Lung microvascular endothelial cell (primary cell): ENCODE measurements around the gene RFXANK. TPM values are rescaled to one million over a fixed set of nuclear protein-coding genes. Genes with fewer than 3 reads are reported as not detected.
"Not testable (repeated sequence)": the region's sequence is repeated elsewhere in the genome, so short reads cannot be mapped to it uniquely, and the experiment has no call there.

Source experiments
- DNase-seq, 2 donors: peaks; one replicate each; pipeline versions ENCODE4 v3.0.0 to v3.0.0-alpha.2; 2010; ENCODE audit warnings: low read depth in 2 of 2
- total RNA-seq: library from RNA; depleted of rRNA; stranded (reverse); fragments of >200 nt; gene quantifications from 2 replicates; pipeline ENCODE4 v1.2.1, GENCODE V29; 2014

The RFXANK gene
- total RNA-seq, 1 donor from 2014 or later: 67.5 TPM

DNA sequence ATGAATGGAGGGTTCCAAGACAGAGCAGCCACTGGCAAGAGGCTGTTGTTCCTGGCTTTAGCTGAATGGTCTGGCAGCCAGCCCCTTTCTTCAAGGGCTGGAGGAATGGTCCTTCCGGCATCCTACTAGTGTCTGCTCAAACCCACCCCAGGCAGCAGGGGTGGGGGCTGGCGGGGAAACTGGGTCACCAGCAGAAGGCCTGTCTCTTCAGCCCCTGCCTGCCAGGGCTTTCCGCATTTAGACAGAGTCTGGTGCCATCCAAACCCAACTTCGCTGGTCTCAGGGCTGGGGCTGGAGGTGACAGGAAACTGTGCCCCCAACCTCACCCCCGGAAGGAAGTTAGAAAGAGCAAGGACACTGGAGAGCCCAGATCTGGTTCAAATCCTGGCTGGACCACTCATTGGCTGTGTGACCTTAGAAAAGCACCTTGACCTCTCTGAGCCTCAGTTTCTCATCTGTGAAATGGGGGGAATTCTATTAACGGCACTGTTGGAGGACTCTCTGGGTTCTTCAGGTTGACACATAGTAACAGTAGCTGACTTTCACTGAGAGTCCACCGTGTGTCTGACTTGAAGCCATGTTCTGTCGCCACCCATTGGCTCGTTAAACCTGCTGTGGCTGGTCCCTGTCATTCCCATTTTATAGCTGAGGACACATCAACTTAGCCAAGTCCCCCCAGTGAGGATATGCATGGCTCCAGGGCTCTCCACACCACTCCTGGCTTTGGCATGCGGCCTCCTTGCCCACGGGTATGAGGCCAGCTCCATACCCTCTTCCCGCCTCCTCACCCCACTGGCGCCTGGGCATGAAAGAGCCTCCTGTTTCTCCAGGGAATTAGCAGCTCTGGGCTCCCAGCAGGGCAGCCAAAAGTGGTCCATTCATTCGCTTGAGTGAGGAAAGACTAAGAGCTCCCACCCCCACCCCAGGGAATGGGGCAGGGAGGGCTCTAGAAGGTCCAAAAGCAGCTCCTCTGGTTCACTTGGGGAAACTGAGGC, 13.7 kb downstream of the RFXANK start:
- no peak for DNase-seq

DNA sequence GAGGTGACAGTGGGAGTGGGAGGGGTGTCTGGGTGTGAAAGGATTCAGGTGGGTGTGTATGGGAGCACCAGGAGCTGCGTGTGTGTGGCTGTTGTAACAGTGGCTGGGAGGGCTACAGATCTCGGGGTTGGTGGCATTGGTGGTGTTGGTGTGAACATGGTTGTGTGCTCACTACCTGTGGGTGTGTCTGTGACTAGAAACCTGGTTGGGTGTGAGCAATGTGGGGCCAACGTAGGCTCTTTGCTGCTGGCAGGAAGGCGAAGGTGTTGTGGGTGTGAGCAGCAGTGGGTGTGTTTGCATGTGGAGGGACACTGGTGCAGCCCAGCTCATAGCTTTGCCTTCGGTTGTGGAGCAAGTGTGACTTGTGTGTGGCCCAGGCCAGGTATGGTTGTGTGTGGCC, 14.9 kb downstream of the RFXANK start:
- DNase-seq: no peak

DNA sequence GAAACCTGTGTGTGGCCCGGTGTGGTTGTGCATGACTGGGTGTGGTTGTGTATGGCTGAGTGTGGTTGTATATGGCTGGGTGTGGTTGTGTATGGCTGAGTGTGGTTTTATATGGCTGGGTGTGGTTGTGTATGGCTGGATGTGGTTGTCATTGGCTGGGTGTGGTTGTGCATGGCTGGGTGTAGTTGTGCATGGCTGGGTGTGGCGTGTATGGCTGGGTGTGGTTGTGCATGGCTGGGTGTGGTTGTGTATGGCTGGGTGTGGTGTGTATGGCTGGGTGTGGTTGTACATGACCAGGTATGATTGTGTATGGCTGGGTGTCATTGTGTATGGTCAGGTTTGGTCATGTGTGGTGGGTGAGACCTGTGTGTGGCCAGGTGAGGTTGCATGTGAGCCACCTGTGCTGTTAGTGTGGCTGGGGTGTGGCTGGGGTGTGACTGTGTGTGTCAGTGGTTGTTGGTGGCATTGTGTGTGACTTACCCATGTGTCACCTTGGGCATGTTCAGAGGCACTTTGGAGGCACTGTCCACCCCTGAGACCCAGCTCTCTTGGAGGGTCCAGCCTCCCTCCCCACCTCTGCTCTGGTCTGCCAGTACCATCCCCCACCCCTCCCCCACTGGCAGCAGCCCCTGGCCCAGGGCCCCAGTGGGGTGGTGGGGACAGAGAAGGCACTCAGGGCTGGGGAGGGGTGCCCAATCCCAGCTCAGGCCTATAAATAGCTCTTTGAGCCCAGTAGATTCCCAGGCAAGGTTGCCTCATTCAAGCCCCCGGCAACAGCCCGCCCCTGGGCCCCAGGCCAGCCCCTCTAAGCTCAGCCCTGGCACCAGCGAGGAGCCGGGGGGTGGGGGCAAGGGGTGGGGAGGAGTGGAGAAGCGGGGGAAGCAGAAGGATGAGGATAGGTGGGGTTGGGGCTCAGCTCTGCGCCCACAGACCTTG, 15.8 kb downstream of the RFXANK start:
- no peak for DNase-seq

DNA sequence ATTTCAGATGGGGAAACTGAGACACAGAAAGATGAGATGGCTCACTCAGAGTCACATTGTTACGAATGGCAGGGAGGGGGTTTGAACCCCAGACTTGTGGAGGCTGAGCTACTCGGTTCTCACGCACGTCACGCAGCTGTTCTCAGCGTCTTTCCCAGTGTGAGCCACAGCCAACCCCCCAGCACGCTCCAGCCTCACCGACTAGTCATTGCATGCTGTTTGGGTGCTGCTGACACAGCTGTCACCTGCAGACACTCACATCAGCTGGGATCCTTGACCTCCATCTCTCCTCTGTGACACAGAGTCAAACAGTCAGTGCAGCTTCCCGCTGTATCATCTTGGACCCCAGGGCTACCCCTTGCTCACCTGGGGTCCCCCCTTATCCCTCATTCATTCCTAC, 17.3 kb downstream of the RFXANK start:
- no peak for DNase-seq

DNA sequence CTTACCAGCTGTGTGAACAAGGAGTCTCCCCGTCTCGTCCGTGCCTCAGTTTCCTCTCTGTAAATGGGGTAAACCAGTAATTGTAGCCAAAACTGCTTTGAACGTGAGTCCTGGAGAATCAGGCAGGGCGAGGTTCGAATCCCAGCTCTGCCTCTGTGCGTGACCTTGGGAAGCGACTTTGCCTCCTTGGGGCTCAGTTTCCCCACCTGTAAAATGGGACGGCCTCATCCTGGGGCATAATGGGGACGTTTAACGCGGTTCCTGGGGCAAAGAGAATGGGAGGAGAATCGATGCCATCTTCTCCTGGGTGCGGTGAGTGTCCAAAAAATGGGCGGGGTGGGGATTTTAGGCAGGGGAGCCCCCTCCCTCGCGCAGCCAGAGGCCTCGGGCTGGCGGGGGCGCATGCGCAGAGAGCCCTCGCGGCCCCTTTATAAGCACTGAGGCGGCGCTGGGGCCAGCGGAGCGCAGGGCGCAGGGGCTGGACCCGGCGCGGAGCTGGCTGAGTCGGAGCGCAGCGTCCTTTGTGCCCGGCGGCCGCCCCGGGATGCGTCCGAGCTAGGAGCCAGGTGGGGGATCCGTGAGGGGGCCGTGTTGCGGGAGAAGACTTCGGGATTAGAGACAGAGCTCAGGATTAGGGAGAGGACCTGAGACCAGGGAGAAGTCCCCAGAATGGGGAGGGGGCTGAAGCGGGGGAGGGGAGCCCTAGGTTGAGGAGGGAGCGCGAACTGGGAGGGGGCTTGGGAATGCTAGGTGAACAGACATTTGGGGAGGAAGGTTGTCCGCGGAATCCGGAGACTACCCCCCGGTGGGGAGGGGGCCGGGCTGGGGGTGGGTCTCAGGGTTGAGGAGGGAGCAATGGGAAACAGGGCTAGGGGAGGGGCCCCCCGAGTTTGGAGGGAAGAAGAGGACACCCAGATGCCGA, 19.7 kb downstream of the RFXANK start, which contains the start of gene NCAN:
TSS of gene NCAN (plus strand) at position 460 of the 922 bp plus-strand sequence. CDS start 4,996 bp downstream, outside the sequence.
- no peak for DNase-seq

DNA sequence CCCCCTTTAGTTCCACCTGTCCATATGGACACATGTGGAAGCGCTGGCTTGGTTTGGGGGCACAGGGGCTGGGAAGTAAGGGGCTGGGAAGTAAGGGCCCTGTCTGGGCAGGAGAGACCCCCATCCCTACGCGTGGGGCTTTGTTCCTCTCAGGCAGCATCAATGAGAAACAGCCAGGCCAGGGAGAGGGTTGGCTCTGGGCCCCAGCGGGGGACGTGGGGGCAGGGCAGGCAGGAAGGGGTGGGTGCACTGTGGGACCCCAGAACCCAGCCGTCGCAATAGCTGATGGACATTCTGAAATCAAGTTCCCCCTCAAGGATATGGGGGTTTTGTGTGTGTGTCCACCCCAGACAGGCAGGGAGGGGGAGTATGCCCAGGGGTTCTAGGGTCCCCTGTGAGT, 20.9 kb downstream of the RFXANK start:
- DNase-seq: no peak

DNA sequence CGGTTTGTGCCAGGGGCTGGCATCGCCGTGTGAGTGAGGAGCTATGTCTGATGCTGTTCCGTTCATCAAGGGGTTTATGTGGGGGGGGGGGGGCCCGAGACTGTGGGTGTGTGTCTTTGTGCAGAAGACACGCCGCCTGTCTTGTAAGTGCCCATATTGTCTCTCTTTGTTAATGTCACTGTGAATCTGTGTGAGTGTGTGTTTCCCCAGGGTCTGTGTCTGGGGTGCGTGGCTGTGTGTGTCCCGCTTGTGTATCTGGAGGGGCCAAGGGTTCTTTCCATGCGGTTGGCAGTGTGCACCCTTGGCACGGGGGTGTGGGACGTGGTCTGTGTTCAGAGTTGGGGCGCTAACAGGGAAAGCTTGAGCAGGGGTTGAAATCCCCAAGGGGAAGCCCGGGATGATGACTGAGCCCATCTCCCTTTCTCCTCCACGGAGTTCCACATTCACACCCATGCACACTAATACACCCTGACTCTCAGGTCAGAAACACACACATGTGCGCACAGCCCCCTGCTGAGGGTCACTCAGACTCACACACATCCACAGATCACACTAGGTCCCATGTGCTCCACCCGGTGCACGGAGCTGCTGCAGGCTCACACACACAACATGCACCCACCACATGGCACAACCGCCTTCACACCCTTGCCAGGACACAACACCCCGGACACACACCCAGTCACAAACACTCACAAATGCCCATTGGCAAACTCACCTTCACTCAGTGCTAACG, 21.5 kb downstream of the RFXANK start:
- DNase-seq: no peak

DNA sequence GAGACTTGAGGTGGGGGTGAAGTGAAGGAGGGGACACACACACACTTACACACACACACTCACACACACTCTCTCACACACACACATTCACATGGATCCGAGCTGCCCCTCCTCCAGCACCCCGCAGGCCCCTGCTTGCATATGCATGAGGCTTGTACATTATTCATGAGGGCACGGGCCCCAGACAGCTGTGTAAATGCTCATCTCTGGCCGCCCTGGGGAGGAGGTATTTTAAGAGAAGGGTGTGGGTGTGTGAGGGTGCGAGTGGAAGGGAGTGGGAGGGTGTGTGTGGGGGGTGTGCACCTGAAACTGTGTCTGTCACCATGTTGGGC, 22.1 kb downstream of the RFXANK start:
- DNase-seq: no peak

DNA sequence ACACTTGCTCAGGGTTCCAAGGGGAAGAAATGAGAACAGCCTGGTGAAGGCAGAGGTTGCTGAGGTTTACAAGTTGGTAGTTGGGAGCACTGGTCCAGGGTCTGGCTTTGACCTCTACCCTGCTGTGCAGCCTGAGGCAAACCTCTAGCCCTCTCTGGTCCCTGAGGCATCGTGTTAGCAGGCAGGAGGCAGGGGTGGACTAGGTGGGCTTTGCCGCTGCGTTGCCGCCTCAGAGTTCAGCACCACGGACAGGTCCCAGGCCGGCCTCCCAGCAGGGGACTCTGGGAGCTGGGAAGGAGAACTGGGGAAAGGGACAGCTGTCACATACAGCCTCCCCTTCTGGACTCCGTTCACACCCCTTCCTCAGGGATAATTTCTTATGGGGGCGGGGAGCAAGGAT, 22.8 kb downstream of the RFXANK start:
- DNase-seq: peak; percentile 52 to 72

DNA sequence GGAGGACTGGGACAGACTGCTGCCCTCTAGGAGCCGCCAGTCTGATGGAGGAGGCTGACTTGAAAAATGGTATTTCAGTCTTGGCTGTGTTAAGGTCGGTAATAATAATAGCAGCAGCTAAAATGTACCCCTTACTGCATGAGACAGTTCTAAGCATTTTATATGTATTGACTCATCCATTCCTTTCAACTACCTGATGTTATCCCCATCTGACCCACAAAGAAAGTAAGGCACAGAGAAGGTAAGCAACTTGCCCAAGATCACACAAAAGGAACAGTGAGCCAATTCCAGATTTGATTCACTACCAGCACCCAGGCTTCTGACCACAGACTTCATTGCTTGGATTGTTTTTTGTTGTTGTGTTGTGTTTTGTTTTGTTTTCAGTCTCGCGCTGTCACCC, 23.7 kb downstream of the RFXANK start:
- no peak for DNase-seq

DNA sequence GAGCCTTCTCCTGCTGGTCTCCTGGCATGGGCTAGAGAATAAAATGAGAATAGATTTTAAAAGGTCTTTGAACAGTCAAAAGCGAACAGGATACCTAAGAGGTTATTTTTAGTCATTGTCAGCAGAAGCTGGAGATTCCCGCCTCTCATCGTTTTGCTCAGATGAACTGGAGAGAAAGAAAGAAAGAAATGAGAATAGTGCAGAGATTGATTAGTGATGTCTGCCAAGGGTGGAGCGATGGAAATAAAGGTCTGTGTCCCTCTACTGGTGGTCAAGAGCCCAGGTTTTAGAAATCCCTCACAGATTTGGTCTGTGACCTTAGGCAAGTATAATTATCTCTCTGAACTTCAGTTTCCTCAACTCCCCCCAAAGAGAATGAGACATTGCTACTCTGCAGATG, 25.0 kb downstream of the RFXANK start:
- peak; percentile 21 to 35 for DNase-seq

DNA sequence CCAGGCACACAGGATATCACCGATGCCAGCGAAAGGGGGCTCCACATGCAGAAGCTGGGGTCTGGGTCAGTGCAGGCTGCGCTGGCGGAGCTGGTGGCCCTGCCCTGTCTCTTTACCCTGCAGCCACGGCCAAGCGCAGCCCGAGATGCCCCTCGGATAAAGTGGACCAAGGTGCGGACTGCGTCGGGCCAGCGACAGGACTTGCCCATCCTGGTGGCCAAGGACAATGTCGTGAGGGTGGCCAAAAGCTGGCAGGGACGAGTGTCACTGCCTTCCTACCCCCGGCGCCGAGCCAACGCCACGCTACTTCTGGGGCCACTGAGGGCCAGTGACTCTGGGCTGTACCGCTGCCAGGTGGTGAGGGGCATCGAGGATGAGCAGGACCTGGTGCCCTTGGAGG, 26.9 kb downstream of the RFXANK start:
- no peak for DNase-seq

DNA sequence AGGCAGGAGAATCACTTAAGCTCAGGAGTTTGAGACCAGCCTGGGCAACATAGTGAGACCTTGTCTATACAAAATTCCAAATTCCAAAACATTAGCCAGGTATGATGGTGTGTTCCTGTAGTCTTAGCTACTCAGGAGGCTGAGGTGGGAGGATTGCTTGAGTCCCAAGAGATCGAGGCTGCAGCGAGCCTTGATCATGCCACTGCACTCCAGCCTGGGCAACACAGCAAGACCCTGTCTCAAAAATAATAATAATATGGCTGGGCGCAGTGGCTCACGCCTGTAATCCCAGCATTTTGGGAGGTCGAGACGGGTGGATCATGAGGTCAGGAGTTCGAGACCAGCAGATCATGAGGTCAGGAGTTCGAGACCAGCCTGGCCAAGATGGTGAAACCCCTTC, 28.9 kb downstream of the RFXANK start:
- DNase-seq: not testable (repeated sequence)

DNA sequence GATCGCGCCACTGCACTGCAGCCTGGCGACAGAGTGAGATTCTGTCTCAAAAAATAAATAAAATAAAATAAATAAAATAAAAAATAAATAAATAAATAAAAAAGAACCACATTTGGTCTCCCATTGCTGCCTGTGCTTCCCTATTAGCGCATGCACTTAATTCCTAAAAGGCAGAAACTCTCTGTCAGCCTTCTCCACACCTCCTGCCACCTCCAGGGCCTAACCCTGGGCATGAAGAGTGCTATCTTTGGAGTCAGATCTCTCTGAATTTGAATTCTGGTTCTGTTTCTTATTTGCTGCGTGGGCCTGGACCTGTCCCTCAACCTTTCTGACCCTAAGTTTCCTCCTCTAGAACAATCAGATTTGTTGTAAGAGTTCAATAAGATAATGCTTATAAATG, 31.0 kb downstream of the RFXANK start:
- no peak for DNase-seq

DNA sequence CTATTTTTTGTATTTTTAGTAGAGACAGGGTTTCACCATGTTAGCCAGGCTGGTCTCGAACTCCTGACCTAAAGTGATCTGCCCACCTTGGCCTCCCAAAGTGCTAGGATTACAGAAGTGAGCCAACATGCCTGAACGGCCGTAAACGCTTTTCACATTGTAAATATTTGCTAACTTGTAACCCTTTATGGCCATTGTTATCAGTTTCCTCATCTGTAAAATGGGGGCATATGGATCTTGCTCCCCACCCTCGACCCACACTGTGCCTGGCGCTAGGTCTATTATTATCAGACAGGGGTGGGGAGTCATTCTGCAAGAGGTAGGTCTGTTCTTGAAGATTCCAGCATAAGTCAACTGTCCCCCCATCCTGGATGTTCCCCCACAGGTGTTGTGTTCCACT, 31.6 kb downstream of the RFXANK start:
- DNase-seq: no peak

DNA sequence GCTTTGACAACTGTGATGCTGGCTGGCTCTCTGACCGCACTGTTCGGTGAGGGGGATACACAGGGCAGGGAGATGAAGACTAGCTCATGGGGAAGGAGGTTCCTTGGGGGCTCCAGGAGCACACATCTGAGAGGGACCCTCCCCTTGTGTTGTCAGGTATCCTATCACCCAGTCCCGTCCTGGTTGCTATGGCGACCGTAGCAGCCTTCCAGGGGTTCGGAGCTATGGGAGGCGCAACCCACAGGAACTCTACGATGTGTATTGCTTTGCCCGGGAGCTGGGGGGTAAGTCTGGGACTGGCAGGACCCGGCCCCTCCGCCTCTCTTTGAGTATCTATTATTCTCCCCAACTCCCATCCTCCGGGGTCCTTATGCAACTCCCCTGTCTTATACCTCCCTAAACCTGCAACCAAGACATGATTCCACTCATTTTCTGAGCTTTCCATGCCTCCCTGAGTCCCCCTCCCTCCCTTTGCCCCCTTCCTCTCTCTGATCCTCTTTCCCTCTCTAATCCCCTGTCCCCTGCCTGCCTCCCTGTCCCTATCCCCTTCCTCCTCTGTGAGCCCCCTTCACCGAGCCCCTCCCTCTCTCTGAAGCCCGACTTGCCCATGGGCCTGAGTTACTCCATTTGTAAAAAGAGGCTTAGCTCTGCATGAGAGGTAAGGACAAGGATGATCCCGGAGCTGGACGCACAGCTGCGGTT, 32.2 kb downstream of the RFXANK start:
- DNase-seq: no peak

DNA sequence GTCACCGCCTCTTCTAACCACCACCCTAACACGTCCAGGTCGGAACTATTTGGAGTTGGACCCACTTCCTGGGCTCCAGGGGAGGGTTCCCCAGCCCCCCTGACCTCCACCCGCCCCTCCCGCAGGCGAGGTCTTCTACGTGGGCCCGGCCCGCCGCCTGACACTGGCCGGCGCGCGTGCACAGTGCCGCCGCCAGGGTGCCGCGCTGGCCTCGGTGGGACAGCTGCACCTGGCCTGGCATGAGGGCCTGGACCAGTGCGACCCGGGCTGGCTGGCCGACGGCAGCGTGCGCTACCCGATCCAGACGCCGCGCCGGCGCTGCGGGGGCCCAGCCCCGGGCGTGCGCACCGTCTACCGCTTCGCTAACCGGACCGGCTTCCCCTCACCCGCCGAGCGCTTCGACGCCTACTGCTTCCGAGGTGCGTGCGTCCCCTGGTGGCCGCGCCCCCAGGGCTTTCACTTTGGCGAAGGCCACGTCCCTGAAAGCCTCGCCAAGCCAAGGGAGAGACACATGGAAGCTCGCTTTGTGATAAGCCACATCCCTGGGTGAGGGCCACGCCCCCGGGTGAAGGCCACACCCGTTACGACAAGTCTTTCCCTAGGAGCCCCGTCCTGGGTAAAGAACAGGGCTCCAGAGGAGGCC, 32.9 kb downstream of the RFXANK start:
- DNase-seq: peak; percentile 51 to 54

DNA sequence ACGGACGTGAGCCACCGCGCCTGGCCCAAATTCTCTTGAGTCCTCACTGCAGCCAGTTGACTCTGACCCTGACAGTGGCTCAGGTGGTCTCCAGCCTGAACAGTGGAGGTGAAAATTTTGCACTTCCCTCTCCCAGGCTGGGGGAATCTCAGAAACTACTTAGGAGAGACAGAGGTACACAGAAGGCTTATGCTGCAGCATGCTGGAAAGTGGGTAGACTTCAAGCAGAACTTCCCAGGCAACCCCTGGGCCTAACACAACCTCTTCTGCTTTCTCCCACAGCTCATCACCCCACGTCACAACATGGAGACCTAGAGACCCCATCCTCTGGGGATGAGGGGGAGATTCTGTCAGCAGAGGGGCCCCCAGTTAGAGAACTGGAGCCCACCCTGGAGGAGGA, 34.1 kb downstream of the RFXANK start:
- DNase-seq: no peak

DNA sequence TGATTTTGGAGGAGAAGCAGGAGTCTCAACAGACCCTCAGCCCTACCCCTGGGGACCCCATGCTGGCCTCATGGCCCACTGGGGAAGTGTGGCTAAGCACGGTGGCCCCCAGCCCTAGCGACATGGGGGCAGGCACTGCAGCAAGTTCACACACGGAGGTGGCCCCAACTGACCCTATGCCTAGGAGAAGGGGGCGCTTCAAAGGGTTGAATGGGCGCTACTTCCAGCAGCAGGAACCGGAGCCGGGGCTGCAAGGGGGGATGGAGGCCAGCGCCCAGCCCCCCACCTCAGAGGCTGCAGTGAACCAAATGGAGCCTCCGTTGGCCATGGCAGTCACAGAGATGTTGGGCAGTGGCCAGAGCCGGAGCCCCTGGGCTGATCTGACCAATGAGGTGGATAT, 34.6 kb downstream of the RFXANK start:
- DNase-seq: no peak
